OCI-LY7 (cell line): ENCODE data around the gene MAB21L3. TPM values are rescaled to one million over a fixed set of nuclear protein-coding genes. Genes with fewer than 3 reads are reported as not detected.

Experiments used
- BruUV-seq: library from RNA; stranded (reverse); fragments of 400-500 nt; replicated peaks from 2 replicates; lab custom pipeline; 2021; lab: Mats Ljungman, UMichigan
- CTCF ChIA-PET: fragments of 300-600 bp; sonication (Branson Sonifier 250); formaldehyde crosslinking; loops from one replicate; lab custom pipeline; 2022; ENCODE audit warnings: antibody characterized with exemption; ENCODE audit not compliant: unreplicated experiment; lab: Charles Lee
- POLR2A ChIA-PET: fragments of 300-600 bp; sonication (Branson Sonifier 250); formaldehyde crosslinking; loops from one replicate; lab custom pipeline; 2022; ENCODE audit warnings: antibody characterized with exemption; lab: Charles Lee
- DNase-seq: peaks from one replicate; pipeline ENCODE4 v3.0.0-alpha.2; 2015; ENCODE audit warnings: low spot score
- H2AFZ ChIP-seq: fragments of 200-600 bp; sonication (generic), shearing (Covaris generic); 2 replicates; pipeline ENCODE4 v1.6.1; 2014; ENCODE audit warnings: mild to moderate bottlenecking, antibody characterized with exemption, low read length, moderate library complexity
- H3K27ac ChIP-seq: fragments of 200-600 bp; sonication (generic); 2 replicates; pipeline ENCODE4 v1.5.1; 2014; ENCODE audit warnings: mixed run types, low read depth, mild to moderate bottlenecking, moderate library complexity, low read length, inconsistent platforms; ENCODE audit not compliant: poor library complexity, severe bottlenecking
- H3K36me3 ChIP-seq: fragments of 200-600 bp; sonication (generic); 2 replicates; pipeline ENCODE4 v1.6.1; 2014; ENCODE audit warnings: mild to moderate bottlenecking, antibody characterized with exemption, low read length, moderate library complexity, mixed read lengths; ENCODE audit not compliant: insufficient read depth
- H3K4me1 ChIP-seq: fragments of 200-600 bp; sonication (generic); 2 replicates; pipeline ENCODE4 v1.5.1; 2014; ENCODE audit warnings: mild to moderate bottlenecking, low read length; ENCODE audit not compliant: insufficient read depth, poor library complexity, severe bottlenecking
- H3K4me2 ChIP-seq: fragments of 200-600 bp; sonication (generic); 2 replicates; pipeline ENCODE4 v1.6.1; 2014; ENCODE audit warnings: mild to moderate bottlenecking, low read length
- H3K4me3 ChIP-seq: fragments of 200-600 bp; sonication (generic); 2 replicates; pipeline ENCODE4 v1.5.1; 2014; ENCODE audit warnings: mild to moderate bottlenecking, low read depth, low read length; ENCODE audit not compliant: poor library complexity, severe bottlenecking
- H3K79me2 ChIP-seq: fragments of 200-600 bp; sonication (generic); 2 replicates; pipeline ENCODE4 v1.6.1; 2016; ENCODE audit warnings: low read depth, mild to moderate bottlenecking, low read length, moderate library complexity, mixed read lengths; ENCODE audit not compliant: insufficient read depth
- H3K9me2 ChIP-seq: fragments of 200-600 bp; sonication (generic); 2 replicates; pipeline ENCODE4 v1.6.1; 2016; ENCODE audit warnings: mild to moderate bottlenecking, low read length, mixed read lengths; ENCODE audit not compliant: insufficient read depth
- H3K9me3 ChIP-seq: fragments of 200-600 bp; sonication (generic); 2 replicates; pipeline ENCODE4 v1.6.1; 2014; ENCODE audit warnings: mild to moderate bottlenecking, mixed run types, low read length, mixed read lengths
- H4K20me1 ChIP-seq: fragments of 200-600 bp; sonication (generic); 2 replicates; pipeline ENCODE4 v1.6.1; 2014; ENCODE audit warnings: mild to moderate bottlenecking, antibody characterized with exemption, low read length, moderate library complexity, mixed read lengths; ENCODE audit not compliant: insufficient read depth
- EZH2phosphoT487 ChIP-seq: fragments of 200-600 bp; sonication (generic); IDR thresholded peaks from 2 replicates; pipeline ENCODE4 v1.6.1; 2018; ENCODE audit warnings: low read depth, borderline replicate concordance, mild to moderate bottlenecking, mixed run types, antibody characterized with exemption, low read length, moderate library complexity, mixed read lengths
- intact Hi-C: fragments of 100-400 bp; cut with micrococcal nuclease; formaldehyde crosslinking; loops from one replicate; pipeline ENCODE4 v1.10.0; 2022; ENCODE audit not compliant: unreplicated experiment
- total RNA-seq, 2 experiments: library from RNA; depleted of rRNA in 1 of 2; stranded (reverse); fragments of >200 nt in 1 of 2; shearing (Covaris generic) in 1 of 2; gene quantifications; 2 replicates each; pipeline ENCODE4 v1.2.3, GENCODE V29; 2014 to 2022
- TF ChIP-seq, protein P1 (sequence below): fragments of 200-600 bp; sonication (generic); conservative IDR thresholded peaks from 2 replicates; pipeline ENCODE4 v1.5.1; 2014; ENCODE audit warnings: mild to moderate bottlenecking, antibody characterized with exemption, low read length, moderate library complexity, mixed read lengths

The MAB21L3 gene
- total RNA-seq, 2 experiments from 2014 or later: not detected

GRCh38 chr1:116182019-116182714 lies 71.0 kb downstream of the MAB21L3 start:
- Histone ChIP-seq H3K9me2 (no peaks in the 10 kb centered on the region), H3K36me3 (no peaks in the 10 kb centered on the region), H4K20me1 (no peaks in the 10 kb centered on the region), H3K27ac (no peak overlapping the region), H3K4me1 (no peaks in the 10 kb centered on the region), H3K4me3 (no peak overlapping the region), H3K79me2 (no peaks in the 10 kb centered on the region), H3K4me2 (no peak overlapping the region), H2AFZ (no peak overlapping the region), H3K9me3 (no peaks in the 10 kb centered on the region)
- no TSS peak for BruUV-seq
- POLR2A ChIA-PET: interaction anchor here (0.7 kb wide), 1 partner anchor 33 kb away, joined by 3 read pairs; no protein-coding TSS in a partner anchor
- TF ChIP-seq, protein P1, sequence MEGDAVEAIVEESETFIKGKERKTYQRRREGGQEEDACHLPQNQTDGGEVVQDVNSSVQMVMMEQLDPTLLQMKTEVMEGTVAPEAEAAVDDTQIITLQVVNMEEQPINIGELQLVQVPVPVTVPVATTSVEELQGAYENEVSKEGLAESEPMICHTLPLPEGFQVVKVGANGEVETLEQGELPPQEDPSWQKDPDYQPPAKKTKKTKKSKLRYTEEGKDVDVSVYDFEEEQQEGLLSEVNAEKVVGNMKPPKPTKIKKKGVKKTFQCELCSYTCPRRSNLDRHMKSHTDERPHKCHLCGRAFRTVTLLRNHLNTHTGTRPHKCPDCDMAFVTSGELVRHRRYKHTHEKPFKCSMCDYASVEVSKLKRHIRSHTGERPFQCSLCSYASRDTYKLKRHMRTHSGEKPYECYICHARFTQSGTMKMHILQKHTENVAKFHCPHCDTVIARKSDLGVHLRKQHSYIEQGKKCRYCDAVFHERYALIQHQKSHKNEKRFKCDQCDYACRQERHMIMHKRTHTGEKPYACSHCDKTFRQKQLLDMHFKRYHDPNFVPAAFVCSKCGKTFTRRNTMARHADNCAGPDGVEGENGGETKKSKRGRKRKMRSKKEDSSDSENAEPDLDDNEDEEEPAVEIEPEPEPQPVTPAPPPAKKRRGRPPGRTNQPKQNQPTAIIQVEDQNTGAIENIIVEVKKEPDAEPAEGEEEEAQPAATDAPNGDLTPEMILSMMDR: no peak
- TF ChIP-seq EZH2phosphoT487: no peak
- DNase-seq: no peak
- intact Hi-C loops: no loop called here
- CTCF ChIA-PET: interaction anchor here (1.0 kb wide), 1 partner anchor 49 kb away, joined by 3 read pairs; no protein-coding TSS in a partner anchor

Other genes with a start within 250 kb of the MAB21L3 start
- gene SLC22A15, start 134.9 kb upstream of the MAB21L3 start, total RNA-seq (2014; rRNA removed; shearing (Covaris generic)): 0.82 and 1.0 TPM in 2 replicates
- gene SLC22A15, start 134.9 kb upstream of the MAB21L3 start, total RNA-seq (2022): 2.8 and 3.3 TPM in 2 replicates